A673 (cell line): Measurements from ENCODE around the gene CD300LF. TPM values are rescaled to one million over a fixed set of nuclear protein-coding genes. Genes with fewer than 3 reads are reported as not detected.

ENCODE experiments used
- BruUV-seq: library from RNA; stranded (reverse); fragments of 400-500 nt; replicated peaks from 2 replicates; lab custom pipeline; 2021; lab: Mats Ljungman, UMichigan
- CTCF ChIA-PET: fragments of 300-600 bp; sonication (Branson Sonifier 250); formaldehyde crosslinking; loops from one replicate; lab custom pipeline; 2022; ENCODE audit warnings: antibody characterized with exemption; lab: Charles Lee
- POLR2A ChIA-PET: fragments of 300-600 bp; sonication (Branson Sonifier 250); formaldehyde crosslinking; loops from one replicate; lab custom pipeline; 2022; ENCODE audit warnings: antibody characterized with exemption; ENCODE audit not compliant: low non-redundant PET; lab: Charles Lee
- DNase-seq: peaks from one replicate; pipeline ENCODE4 v3.0.0-alpha.2; 2015; ENCODE audit warnings: low spot score
- H3K27ac ChIP-seq: fragments of 200-600 bp; sonication (generic); 2 replicates; pipeline ENCODE4 v1.5.1; 2016; ENCODE audit warnings: mixed run types, low read depth, mild to moderate bottlenecking, mixed read lengths, antibody characterized with exemption, low read length; ENCODE audit not compliant: poor library complexity, severe bottlenecking
- H3K27me3 ChIP-seq: fragments of 200-600 bp; sonication (generic); replicated peaks from 2 replicates; pipeline ENCODE4 v1.6.1; 2017; ENCODE audit warnings: mixed run types, low read depth, mild to moderate bottlenecking, mixed read lengths, antibody characterized with exemption, low read length; ENCODE audit not compliant: insufficient read depth, poor library complexity
- H3K36me3 ChIP-seq: fragments of 200-600 bp; sonication (generic); 2 replicates; pipeline ENCODE4 v1.6.1; 2016; ENCODE audit warnings: mixed run types, mild to moderate bottlenecking, mixed read lengths, antibody characterized with exemption, low read length; ENCODE audit not compliant: insufficient read depth, poor library complexity, severe bottlenecking
- H3K4me1 ChIP-seq: fragments of 200-600 bp; sonication (generic); 2 replicates; pipeline ENCODE4 v1.6.1; 2017; ENCODE audit warnings: mixed run types, mild to moderate bottlenecking, mixed read lengths, antibody characterized with exemption, low read length; ENCODE audit not compliant: insufficient read depth, poor library complexity, severe bottlenecking
- H3K4me3 ChIP-seq: fragments of 200-600 bp; sonication (generic); 2 replicates; pipeline ENCODE4 v1.5.1; 2016; ENCODE audit warnings: low read depth, mixed run types, mild to moderate bottlenecking, mixed read lengths, low read length; ENCODE audit not compliant: poor library complexity, severe bottlenecking
- H3K9me3 ChIP-seq: fragments of 200-600 bp; sonication (generic); 2 replicates; pipeline ENCODE4 v1.6.1; 2016; ENCODE audit warnings: mixed run types, low read depth, mild to moderate bottlenecking, mixed read lengths, antibody characterized with exemption, low read length; ENCODE audit not compliant: poor library complexity, severe bottlenecking
- CTCF ChIP-seq: fragments of 300-800, 200-600 bp; sonication (generic); conservative IDR thresholded peaks from 2 replicates; pipeline ENCODE4 v1.5.1; 2017; ENCODE audit warnings: low read depth, mild to moderate bottlenecking, antibody characterized with exemption, low read length, moderate library complexity, mixed read lengths
- EZH2 ChIP-seq: fragments of 200-600 bp; sonication (generic); IDR thresholded peaks from 2 replicates; pipeline ENCODE4 v1.6.1; 2017; ENCODE audit warnings: borderline replicate concordance, low read depth, mild to moderate bottlenecking, mixed read lengths, antibody characterized with exemption, low read length; ENCODE audit not compliant: poor library complexity, severe bottlenecking
- intact Hi-C: fragments of 100-400 bp; cut with micrococcal nuclease; formaldehyde crosslinking; loops from one replicate; pipeline ENCODE4 v1.10.0; 2022; ENCODE audit not compliant: unreplicated experiment
- total RNA-seq: library from RNA; stranded (reverse); gene quantifications from 2 replicates; pipeline ENCODE4 v1.2.3, GENCODE V29; 2021

The CD300LF gene
- total RNA-seq, 1 experiment from 2014 or later = not detected

- Histone ChIP-seq H3K9me3 (no peaks in the 10 kb centered on the region), H3K27ac (no peak overlapping the region), H3K27me3 (peaks cover 63% of the 10 kb centered on the region), H3K36me3 (no peaks in the 10 kb centered on the region), H3K4me1 (no peaks in the 10 kb centered on the region), H3K4me3 (no peak overlapping the region)
- no peak for TF ChIP-seq EZH2
- no peak for TF ChIP-seq CTCF
- POLR2A ChIA-PET = no interaction called here
- intact Hi-C loops = no loop called here
- DNase-seq = no peak
- no TSS peak for BruUV-seq
- CTCF ChIA-PET = no interaction called here
Observed at GRCh38 chr17:74699236-74699635, 13.5 kb downstream of the CD300LF start.

GRCh38 chr17:74698069-74698468 lies 14.7 kb downstream of the CD300LF start:
- DNase-seq = no peak
- peaks cover 63% of the 10 kb centered on the region for H3K27me3 ChIP-seq
- no peak overlapping the region for H3K4me3 ChIP-seq
- no peak for TF ChIP-seq EZH2
- H3K27ac ChIP-seq = no peak overlapping the region
- no peaks in the 10 kb centered on the region for H3K9me3 ChIP-seq
- no TSS peak for BruUV-seq
- H3K36me3 ChIP-seq = no peaks in the 10 kb centered on the region
- H3K4me1 ChIP-seq = no peaks in the 10 kb centered on the region
- ChIA-PET POLR2A (interaction anchor here (0.6 kb wide), 1 partner anchor 282 kb away, joined by 13 read pairs; no protein-coding TSS in a partner anchor), CTCF (no interaction called here)
- intact Hi-C loops = no loop called here

GRCh38 chr17:74697515-74697914 lies 15.2 kb downstream of the CD300LF start:
- POLR2A ChIA-PET = interaction anchor here (0.6 kb wide), 1 partner anchor 283 kb away, joined by 13 read pairs; no protein-coding TSS in a partner anchor
- CTCF ChIA-PET = interaction anchor here (0.5 kb wide), 1 partner anchor 1490 kb away, joined by 4 read pairs; no protein-coding TSS in a partner anchor
- intact Hi-C loops = no loop called here

More at GRCh38 chr17:74697515-74697914, 15.2 kb downstream of the CD300LF start:
- Histone ChIP-seq H3K4me1 (no peaks in the 10 kb centered on the region), H3K4me3 (no peak overlapping the region), H3K36me3 (no peaks in the 10 kb centered on the region), H3K9me3 (no peaks in the 10 kb centered on the region), H3K27ac (no peak overlapping the region), H3K27me3 (peaks cover 63% of the 10 kb centered on the region)
- no TSS peak for BruUV-seq
- no peak for DNase-seq
- TF ChIP-seq EZH2 (no peak), CTCF (no peak)
